ENCODE data around the gene STK4. TPM values are rescaled to one million over a fixed set of nuclear protein-coding genes. Genes with fewer than 3 reads are reported as not detected.

STK4 gene
- total and polyA plus RNA-seq, 2 of the 4 experiments (the other 2 are of a cell fraction) = 10.2 to 22.2 TPM

DNA sequence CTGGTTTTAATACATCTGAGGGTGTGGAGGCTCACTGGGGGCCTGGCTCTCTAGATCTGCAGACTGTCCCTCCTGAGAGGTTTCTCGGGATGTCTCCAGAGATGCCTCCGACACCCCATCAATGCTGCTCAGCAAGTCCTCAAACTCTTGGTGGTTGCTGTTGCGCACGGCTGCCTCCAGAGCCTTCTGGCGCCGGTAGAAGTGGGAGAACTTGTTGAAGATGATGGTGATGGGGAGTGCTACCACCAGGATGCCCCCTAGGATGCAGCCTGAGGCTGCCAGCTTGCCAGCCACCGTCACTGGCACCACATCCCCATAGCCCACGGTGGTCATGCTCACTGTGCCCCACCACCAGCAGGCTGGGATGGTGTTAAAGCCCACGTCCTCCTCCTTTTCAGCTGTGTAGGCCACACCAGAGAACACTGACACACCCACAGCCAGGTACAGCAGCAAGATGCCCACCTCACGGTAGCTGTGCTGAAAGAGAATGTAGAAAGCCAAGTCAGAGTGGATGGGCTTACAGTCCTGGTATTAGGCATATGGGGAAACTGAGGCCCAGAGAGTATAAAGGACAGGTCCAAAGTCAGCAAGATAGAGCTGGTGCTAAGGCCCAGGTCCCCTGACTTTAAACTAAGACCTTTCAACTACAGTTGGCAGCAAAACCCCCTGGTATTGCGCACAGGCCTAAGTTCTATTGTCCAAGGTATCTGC, 128.7 kb downstream of the STK4 start:
- ChIA-PET CTCF (interaction anchor here (0.5 to 4.3 kb wide), 13 partner anchors 12 to 1480 kb away, joined by 3 to 40 read pairs (median 5); no protein-coding TSS in a partner anchor), POLR2A (ENCODE audit: unreplicated experiment) (no interaction called here)
- WGBS, 2 experiments (ENCODE audit: extremely low coverage in 2 of 2, insufficient read length in 1 of 2) = 100% methylated on average over 2 of the region's 11 CpGs; no CpG with 5 or more reads in 1 of the 2 experiments
- no peak for DNase-seq
- Histone ChIP-seq H2AK5ac (ENCODE audit: low read depth, low read length) (peak overlapping the region; percentile 87; the same call in 1 of the 2 replicates), H3K27me3 (ENCODE audit: control insufficient read depth, insufficient read depth, low read length) (peaks cover 31% of the 10 kb centered on the region), H3K9me3 (ENCODE audit: control insufficient read depth, insufficient read depth, low read length) (peaks cover 6% of the 10 kb centered on the region; the same call in 1 of the 2 replicates), H4K5ac (ENCODE audit: low read depth, low read length) (peak overlapping the region; percentile 82), H4K8ac (ENCODE audit: low read depth in 2 of 2, low read length in 2 of 2) (peak overlapping the region; percentile 10 to 76; a peak in 3 of 4 replicates), H2BK20ac (ENCODE audit: low read depth, low read length) (peak overlapping the region; percentile 51; the same call in 1 of the 2 replicates), H2BK15ac (ENCODE audit: low read depth, low read length) (peak overlapping the region; percentile 1; the same call in 1 of the 3 replicates), H4K20me1 (ENCODE audit: insufficient read depth, low read length) (no peaks in the 10 kb centered on the region), H3K4me3 (ENCODE audit: insufficient read depth, low read depth, low read length) (no peak overlapping the region), H3K18ac (ENCODE audit: low read depth, low read length) (peak overlapping the region; percentile 77; the same call in 1 of the 2 replicates), H3K14ac (replicated peaks; ENCODE audit: low read depth, low read length) (no peak overlapping the region), H3K27ac (ENCODE audit: insufficient read depth, low read length) (no peak overlapping the region), H2AK9ac (replicated peaks; ENCODE audit: low read depth, low read length, poor library complexity) (peak overlapping the region; percentile 20), H3K9me1 (ENCODE audit: insufficient read depth, low read length) (no peaks in the 10 kb centered on the region; the same call in 1 of the 2 replicates), H3K9ac (ENCODE audit: low read depth, low read length) (no peak overlapping the region), H3K79me1 (ENCODE audit: low read depth in 1 of 2, low read length in 2 of 2) (no peaks in the 10 kb centered on the region), H3K23ac (ENCODE audit: low read depth, low read length) (no peak overlapping the region), H4K91ac (ENCODE audit: insufficient read depth, low read depth, low read length) (peak overlapping the region; percentile 80), H3K4ac (ENCODE audit: low read depth, low read length) (peak overlapping the region; percentile 37; the same call in 1 of the 2 replicates), H3K4me1 (ENCODE audit: control insufficient read depth, insufficient read depth, low read length) (peaks cover 4% of the 10 kb centered on the region; the same call in 1 of the 2 replicates), H2BK120ac (ENCODE audit: low read depth, low read length) (peak overlapping the region; percentile 57; the same call in 1 of the 2 replicates), H2BK5ac (ENCODE audit: low read depth, low read length, poor library complexity, severe bottlenecking) (peak overlapping the region; percentile 49), H3K4me2 (ENCODE audit: low read depth, low read length) (no peak overlapping the region), H2AFZ (replicated peaks; ENCODE audit: low read length, poor library complexity) (no peak overlapping the region), H3K56ac (ENCODE audit: extremely low read depth, insufficient read depth, low read length) (no peak overlapping the region), H3K36me3 (ENCODE audit: control insufficient read depth, insufficient read depth, low read length) (no peaks in the 10 kb centered on the region)
- dilution Hi-C loops (cut with HindIII; ENCODE audit: low sequenced_read_pairs, unreplicated experiment) (no loop called here), in situ Hi-C loops (cut with MboI; ENCODE audit: low sequenced_read_pairs) (no loop called here), intact Hi-C loops (cut with micrococcal nuclease) (loop anchor here (1.0 to 10.0 kb wide), 4 partner anchors 51 to 680 kb away; partner anchors contain the start of gene KCNK15)
- BruUV-seq (replicated peaks) = no TSS peak
- no peak for ATAC-seq (ENCODE audit: low read depth)
- TF ChIP-seq MAZ (IDR thresholded peaks at IDR 0.05; ENCODE audit: borderline replicate concordance, low read depth, low read length) = no peak
- TF ChIP-seq USF2 (IDR thresholded peaks at IDR 0.05; ENCODE audit: low read depth, low read length) = no peak
- TF ChIP-seq, protein P1, sequence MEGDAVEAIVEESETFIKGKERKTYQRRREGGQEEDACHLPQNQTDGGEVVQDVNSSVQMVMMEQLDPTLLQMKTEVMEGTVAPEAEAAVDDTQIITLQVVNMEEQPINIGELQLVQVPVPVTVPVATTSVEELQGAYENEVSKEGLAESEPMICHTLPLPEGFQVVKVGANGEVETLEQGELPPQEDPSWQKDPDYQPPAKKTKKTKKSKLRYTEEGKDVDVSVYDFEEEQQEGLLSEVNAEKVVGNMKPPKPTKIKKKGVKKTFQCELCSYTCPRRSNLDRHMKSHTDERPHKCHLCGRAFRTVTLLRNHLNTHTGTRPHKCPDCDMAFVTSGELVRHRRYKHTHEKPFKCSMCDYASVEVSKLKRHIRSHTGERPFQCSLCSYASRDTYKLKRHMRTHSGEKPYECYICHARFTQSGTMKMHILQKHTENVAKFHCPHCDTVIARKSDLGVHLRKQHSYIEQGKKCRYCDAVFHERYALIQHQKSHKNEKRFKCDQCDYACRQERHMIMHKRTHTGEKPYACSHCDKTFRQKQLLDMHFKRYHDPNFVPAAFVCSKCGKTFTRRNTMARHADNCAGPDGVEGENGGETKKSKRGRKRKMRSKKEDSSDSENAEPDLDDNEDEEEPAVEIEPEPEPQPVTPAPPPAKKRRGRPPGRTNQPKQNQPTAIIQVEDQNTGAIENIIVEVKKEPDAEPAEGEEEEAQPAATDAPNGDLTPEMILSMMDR (conservative IDR thresholded peaks at IDR 0.05; ENCODE audit: low read depth, low read length) = no peak
- no peak for TF ChIP-seq CHD1 (IDR thresholded peaks at IDR 0.05; ENCODE audit: low read depth, low read length)
- TF ChIP-seq, protein P2, sequence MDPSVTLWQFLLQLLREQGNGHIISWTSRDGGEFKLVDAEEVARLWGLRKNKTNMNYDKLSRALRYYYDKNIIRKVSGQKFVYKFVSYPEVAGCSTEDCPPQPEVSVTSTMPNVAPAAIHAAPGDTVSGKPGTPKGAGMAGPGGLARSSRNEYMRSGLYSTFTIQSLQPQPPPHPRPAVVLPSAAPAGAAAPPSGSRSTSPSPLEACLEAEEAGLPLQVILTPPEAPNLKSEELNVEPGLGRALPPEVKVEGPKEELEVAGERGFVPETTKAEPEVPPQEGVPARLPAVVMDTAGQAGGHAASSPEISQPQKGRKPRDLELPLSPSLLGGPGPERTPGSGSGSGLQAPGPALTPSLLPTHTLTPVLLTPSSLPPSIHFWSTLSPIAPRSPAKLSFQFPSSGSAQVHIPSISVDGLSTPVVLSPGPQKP (IDR thresholded peaks at IDR 0.05; ENCODE audit: borderline replicate concordance, low read depth, low read length) = no peak
- TF ChIP-seq NFE2L2 (IDR thresholded peaks at IDR 0.05; ENCODE audit: low read depth, low read length) = no peak
- no peak for TF ChIP-seq RCOR1 (IDR thresholded peaks at IDR 0.05; ENCODE audit: insufficient replicate concordance, low read length)
- TF ChIP-seq BHLHE40 (IDR thresholded peaks at IDR 0.05; ENCODE audit: low read depth, low read length) = no peak
- TF ChIP-seq MAFK (IDR thresholded peaks at IDR 0.05; ENCODE audit: low read depth, low read length) = no peak
- TF ChIP-seq FOS (IDR thresholded peaks at IDR 0.05; ENCODE audit: low read depth, low read length) = no peak
- no peak for TF ChIP-seq POLR2A (IDR thresholded peaks at IDR 0.05; ENCODE audit: low read depth, low read length)
- no peak for TF ChIP-seq MXI1 (IDR thresholded peaks at IDR 0.05; ENCODE audit: borderline replicate concordance, low read depth, low read length)
- no peak for TF ChIP-seq RAD21 (IDR thresholded peaks at IDR 0.05; ENCODE audit: low read length)
- TF ChIP-seq RFX5 (IDR thresholded peaks at IDR 0.05; ENCODE audit: low read depth, low read length) = no peak
